ENCODE results near the gene AQP3. TPM values are rescaled to one million over a fixed set of nuclear protein-coding genes. Genes with fewer than 3 reads are reported as not detected.
"Not testable (repeated sequence)": the region's sequence is repeated elsewhere in the genome, so short reads cannot be mapped to it uniquely, and the experiment has no call there.

AQP3 gene
- polyA plus RNA-seq, 1 experiment = 10.6 TPM

DNA sequence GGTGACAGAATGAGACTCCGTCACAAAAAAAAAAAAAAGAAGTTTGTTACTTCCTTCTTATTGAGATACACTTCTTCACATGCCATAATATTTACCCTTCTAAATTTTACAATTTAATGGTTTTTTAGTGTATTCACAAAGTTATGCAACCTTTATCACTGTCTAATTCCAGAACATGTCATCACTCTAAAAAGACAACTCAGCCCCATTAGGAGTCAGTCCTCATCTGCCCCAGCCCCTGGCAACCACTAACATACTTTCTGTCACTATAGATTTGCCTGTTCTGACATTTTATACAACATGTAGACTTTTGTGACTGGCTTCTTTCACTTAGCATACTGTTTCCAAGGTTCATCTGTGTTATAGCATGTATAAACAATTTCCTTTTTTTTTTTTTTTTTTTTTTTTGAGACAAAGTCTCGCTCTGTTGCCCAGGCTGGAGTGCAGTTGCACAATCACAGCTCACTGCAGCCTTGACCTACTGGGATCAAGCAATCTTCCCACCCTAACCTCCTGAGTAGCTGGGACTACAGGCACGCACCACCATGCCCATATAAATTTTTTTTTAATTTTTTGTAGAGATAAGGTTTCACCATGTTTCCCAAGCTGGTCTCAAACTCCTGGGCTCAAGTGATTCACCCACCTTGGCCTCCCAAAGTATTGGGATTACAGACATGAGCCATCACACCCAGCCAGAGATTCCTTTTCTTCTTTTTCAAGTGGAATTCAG is 18.0 kb downstream of the AQP3 start:
- H3K27ac ChIP-seq (ENCODE audit: low read depth, low read length) = no peak overlapping the region
- POLR2A ChIA-PET = no interaction called here
- no peaks in the 10 kb centered on the region for H3K9me3 ChIP-seq (ENCODE audit: control insufficient read depth, insufficient read depth, low read length)
- TF ChIP-seq CTCF (IDR thresholded peaks at IDR 0.05; ENCODE audit: low read depth, low read length) = no peak
- H3K4me3 ChIP-seq (ENCODE audit: low read depth, low read length) = no peak overlapping the region
- DNase-seq (ENCODE audit: low read depth, low spot score) = no peak
- H3K27me3 ChIP-seq (ENCODE audit: control insufficient read depth, insufficient read depth, low read length) = peaks cover 8% of the 10 kb centered on the region
- CTCF ChIA-PET = interaction anchor here (4.3 kb wide), 1 partner anchor 14 kb away, joined by 17 read pairs; no protein-coding TSS in a partner anchor

DNA sequence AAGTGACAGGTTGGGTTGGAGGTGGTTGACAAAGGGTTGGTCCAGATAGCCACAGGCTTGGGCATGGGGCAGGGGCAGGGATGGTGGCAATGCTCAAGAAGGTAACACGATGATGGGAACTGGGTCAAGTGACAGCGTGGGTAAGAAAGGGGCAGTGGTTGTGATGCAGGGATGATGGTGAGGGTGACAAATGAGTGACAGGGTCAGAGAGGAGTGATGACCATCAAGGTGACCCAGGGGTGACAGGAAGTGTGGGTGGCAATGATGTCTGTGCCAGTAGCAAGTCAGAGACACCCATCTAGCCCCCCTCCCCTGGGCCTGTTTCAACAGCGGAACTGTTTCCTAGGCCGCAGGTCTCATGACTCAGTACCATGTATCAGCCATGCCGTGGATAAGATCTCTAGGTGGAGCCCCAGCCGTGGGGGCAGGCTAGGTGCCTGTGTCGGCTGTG is 20.5 kb downstream of the AQP3 start:
- no peak for TF ChIP-seq CTCF (IDR thresholded peaks at IDR 0.05; ENCODE audit: low read depth, low read length)
- H3K9me3 ChIP-seq (ENCODE audit: control insufficient read depth, insufficient read depth, low read length) = no peaks in the 10 kb centered on the region
- POLR2A ChIA-PET = no interaction called here
- H3K27me3 ChIP-seq (ENCODE audit: control insufficient read depth, insufficient read depth, low read length) = peaks cover 2% of the 10 kb centered on the region
- DNase-seq (ENCODE audit: low read depth, low spot score) = no peak
- no peak overlapping the region for H3K4me3 ChIP-seq (ENCODE audit: low read depth, low read length)
- H3K27ac ChIP-seq (ENCODE audit: low read depth, low read length) = no peak overlapping the region
- CTCF ChIA-PET = no interaction called here

- Histone ChIP-seq H3K27me3 (ENCODE audit: control insufficient read depth, insufficient read depth, low read length) (peaks cover 14% of the 10 kb centered on the region), H3K9me3 (ENCODE audit: control insufficient read depth, insufficient read depth, low read length) (no peaks in the 10 kb centered on the region), H3K27ac (ENCODE audit: low read depth, low read length) (no peak overlapping the region), H3K4me3 (ENCODE audit: low read depth, low read length) (no peak overlapping the region)
- POLR2A ChIA-PET = interaction anchor here (0.6 kb wide), 1 partner anchor 42 kb away, joined by 3 read pairs; no protein-coding TSS in a partner anchor
- CTCF ChIA-PET = no interaction called here
- no peak for DNase-seq (ENCODE audit: low read depth, low spot score)
- TF ChIP-seq CTCF (IDR thresholded peaks at IDR 0.05; ENCODE audit: low read depth, low read length) = no peak
These were observed 22.3 kb downstream of the AQP3 start for GRCh38 chr9:33425128-33425533.

GRCh38 chr9:33424492-33424891 is 22.9 kb downstream of the AQP3 start:
- H3K9me3 ChIP-seq (ENCODE audit: control insufficient read depth, insufficient read depth, low read length); H3K4me3 ChIP-seq (ENCODE audit: low read depth, low read length); CTCF ChIA-PET; H3K27ac ChIP-seq (ENCODE audit: low read depth, low read length); DNase-seq (ENCODE audit: low read depth, low spot score): not testable (repeated sequence)
- peaks cover 17% of the 10 kb centered on the region for H3K27me3 ChIP-seq (ENCODE audit: control insufficient read depth, insufficient read depth, low read length)
- POLR2A ChIA-PET = interaction anchor here (0.6 kb wide), 1 partner anchor 43 kb away, joined by 3 read pairs; no protein-coding TSS in a partner anchor

- DNase-seq (ENCODE audit: low read depth, low spot score); H3K4me3 ChIP-seq (ENCODE audit: low read depth, low read length); CTCF ChIA-PET; H3K9me3 ChIP-seq (ENCODE audit: control insufficient read depth, insufficient read depth, low read length); POLR2A ChIA-PET; H3K27ac ChIP-seq (ENCODE audit: low read depth, low read length): not testable (repeated sequence)
- peaks cover 17% of the 10 kb centered on the region for H3K27me3 ChIP-seq (ENCODE audit: control insufficient read depth, insufficient read depth, low read length)
These were observed 23.4 kb downstream of the AQP3 start for GRCh38 chr9:33424043-33424442.

DNA sequence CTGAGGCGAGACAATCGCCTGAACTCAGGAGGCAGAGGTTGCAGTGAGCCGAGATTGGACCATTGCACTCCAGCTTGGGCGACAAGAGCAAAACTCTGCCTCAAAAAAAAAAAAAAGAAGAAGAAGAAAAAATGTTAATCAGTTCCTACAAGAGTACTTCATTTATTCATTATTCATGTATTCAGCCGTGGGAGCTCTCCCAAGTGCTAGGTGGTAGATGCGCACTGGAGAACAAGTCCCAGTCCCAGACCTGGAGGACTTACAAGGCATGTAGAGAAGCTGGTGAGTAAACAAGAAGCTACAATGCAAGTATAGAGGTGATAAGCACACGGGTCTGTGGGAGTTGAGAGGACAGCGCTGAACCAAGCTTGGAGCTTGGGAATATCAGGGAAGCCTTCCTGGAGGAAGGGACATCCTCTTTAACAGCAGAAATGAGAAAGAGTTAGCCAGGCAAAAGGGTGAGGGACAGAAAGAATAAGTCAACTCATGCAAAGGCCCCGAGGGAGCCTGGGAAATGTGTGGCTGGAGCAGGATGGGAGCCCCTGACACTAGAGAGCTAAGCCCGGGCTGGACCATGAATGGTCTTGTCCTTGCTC is 27.6 kb downstream of the AQP3 start:
- Histone ChIP-seq H3K9me3 (ENCODE audit: control insufficient read depth, insufficient read depth, low read length) (no peaks in the 10 kb centered on the region), H3K27me3 (ENCODE audit: control insufficient read depth, insufficient read depth, low read length) (peaks cover 23% of the 10 kb centered on the region), H3K4me3 (ENCODE audit: low read depth, low read length) (no peak overlapping the region), H3K27ac (ENCODE audit: low read depth, low read length) (no peak overlapping the region)
- POLR2A ChIA-PET = interaction anchor here (0.7 kb wide), 1 partner anchor 205 kb away, joined by 7 read pairs; no protein-coding TSS in a partner anchor
- no peak for TF ChIP-seq CTCF (IDR thresholded peaks at IDR 0.05; ENCODE audit: low read depth, low read length)
- DNase-seq (ENCODE audit: low read depth, low spot score) = no peak
- CTCF ChIA-PET = interaction anchor here (0.6 to 0.7 kb wide), 2 partner anchors 25 to 38 kb away, joined by 3 to 4 read pairs; no protein-coding TSS in a partner anchor
